ENCODE measurements around the gene PRC1. TPM values are rescaled to one million over a fixed set of nuclear protein-coding genes. Genes with fewer than 3 reads are reported as not detected.
"Not testable (repeated sequence)": the region's sequence is repeated elsewhere in the genome, so short reads cannot be mapped to it uniquely, and the experiment has no call there.

PRC1 gene
- total and polyA plus RNA-seq, 4 donors, result 5.0 to 31.1 (median 7.9) TPM

DNA sequence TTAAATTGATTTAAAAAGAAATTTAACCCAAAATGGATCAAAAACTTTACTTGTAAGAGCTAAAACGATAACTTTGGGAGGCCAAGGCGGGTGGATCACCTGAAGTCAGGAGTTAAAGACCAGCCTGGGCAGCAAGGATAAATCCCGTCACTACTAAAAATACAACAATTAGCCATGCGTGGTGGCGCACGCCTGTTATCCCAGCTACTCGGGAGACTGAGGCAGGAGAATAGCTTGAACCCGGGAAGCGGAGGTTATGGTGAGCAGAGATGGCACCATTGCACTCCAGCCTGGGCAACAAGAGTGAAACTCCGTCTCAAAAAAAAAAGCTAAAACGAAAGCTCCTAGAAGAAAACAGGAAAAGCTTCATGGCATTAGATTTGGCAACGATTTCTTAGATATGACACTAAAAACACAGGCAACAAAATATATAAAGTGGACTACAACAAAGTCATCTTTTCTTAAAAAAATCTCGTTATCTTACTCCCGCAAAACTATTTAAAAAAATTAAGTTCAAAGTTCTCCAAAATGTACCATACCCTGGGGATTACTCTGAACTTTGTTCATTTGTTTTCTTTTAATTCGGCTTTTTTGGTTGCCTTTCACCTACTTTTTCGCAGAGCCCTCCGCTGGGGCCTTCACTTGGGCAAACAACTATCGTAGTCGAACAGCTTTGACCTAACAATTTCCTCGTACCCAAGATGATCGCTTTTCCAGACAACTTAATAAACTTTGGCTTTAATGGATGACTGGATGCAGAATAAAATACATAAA lies 64.9 kb downstream of the PRC1 start:
- Histone ChIP-seq H3K4me3 (peak overlapping the region; percentile 73), H3K4me1 (ENCODE audit: control insufficient read depth in 5 of 5, insufficient read depth in 5 of 5, low read length in 5 of 5) (peaks cover 0 to 18% (median 7%) of the 10 kb centered on the region in 5 donors), H3K27me3 (ENCODE audit: control insufficient read depth in 3 of 3, insufficient read depth in 3 of 3, low read length in 2 of 3) (no peaks in the 10 kb centered on the region), H3K9ac (ENCODE audit: insufficient read depth in 1 of 2, low read length in 2 of 2) (peak overlapping the region; percentile 50 to 63), H3K27ac (ENCODE audit: low read depth in 1 of 2, low read length in 1 of 2) (peak overlapping the region; percentile 99), H3K36me3 (ENCODE audit: control insufficient read depth in 4 of 4, insufficient read depth in 4 of 4, low read length in 4 of 4) (no peaks in the 10 kb centered on the region), H3K9me3 (ENCODE audit: control insufficient read depth in 4 of 4, insufficient read depth in 3 of 4, low read length in 3 of 4) (peaks cover 0 to 2% (median 0%) of the 10 kb centered on the region in 4 donors)
- ATAC-seq (ENCODE audit: insufficient read depth, low FRiP score), result no peak
- DNase-seq, result no peak
- 48 to 52% methylated on average over 21 of the region's 21 CpGs for WGBS, 2 donors
- TF ChIP-seq, protein P1, sequence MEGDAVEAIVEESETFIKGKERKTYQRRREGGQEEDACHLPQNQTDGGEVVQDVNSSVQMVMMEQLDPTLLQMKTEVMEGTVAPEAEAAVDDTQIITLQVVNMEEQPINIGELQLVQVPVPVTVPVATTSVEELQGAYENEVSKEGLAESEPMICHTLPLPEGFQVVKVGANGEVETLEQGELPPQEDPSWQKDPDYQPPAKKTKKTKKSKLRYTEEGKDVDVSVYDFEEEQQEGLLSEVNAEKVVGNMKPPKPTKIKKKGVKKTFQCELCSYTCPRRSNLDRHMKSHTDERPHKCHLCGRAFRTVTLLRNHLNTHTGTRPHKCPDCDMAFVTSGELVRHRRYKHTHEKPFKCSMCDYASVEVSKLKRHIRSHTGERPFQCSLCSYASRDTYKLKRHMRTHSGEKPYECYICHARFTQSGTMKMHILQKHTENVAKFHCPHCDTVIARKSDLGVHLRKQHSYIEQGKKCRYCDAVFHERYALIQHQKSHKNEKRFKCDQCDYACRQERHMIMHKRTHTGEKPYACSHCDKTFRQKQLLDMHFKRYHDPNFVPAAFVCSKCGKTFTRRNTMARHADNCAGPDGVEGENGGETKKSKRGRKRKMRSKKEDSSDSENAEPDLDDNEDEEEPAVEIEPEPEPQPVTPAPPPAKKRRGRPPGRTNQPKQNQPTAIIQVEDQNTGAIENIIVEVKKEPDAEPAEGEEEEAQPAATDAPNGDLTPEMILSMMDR (IDR thresholded peaks at IDR 0.05; ENCODE audit: control extremely low read depth, extremely low read depth), result no peak

DNA sequence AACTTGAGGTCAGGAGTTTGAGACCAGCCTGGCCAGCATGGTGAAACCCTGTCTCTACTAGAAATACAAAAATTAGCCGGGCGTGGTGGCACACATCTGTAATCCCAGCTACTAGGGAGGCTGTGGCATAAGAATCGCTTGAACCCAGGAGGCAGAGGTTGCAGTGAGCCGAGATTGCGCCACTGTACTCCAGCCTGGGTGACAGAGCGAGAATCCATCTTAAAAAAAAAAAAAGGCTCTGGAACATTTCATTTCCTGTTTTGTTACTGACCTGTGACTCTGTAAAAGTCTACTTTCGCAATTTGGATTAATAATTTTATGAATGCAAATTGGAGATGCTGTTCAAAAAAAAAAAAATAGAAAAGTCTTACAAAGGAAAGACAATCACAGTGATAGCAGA lies 66.2 kb downstream of the PRC1 start:
- not testable (repeated sequence) for H3K36me3 ChIP-seq (ENCODE audit: control insufficient read depth in 4 of 4, insufficient read depth in 4 of 4, low read length in 4 of 4); H3K4me3 ChIP-seq; DNase-seq; H3K9me3 ChIP-seq (ENCODE audit: control insufficient read depth in 4 of 4, insufficient read depth in 3 of 4, low read length in 3 of 4); ATAC-seq (ENCODE audit: insufficient read depth, low FRiP score); H3K27ac ChIP-seq (ENCODE audit: low read depth in 1 of 2, low read length in 1 of 2); H3K9ac ChIP-seq (ENCODE audit: insufficient read depth in 1 of 2, low read length in 2 of 2); H3K27me3 ChIP-seq (ENCODE audit: control insufficient read depth in 3 of 3, insufficient read depth in 3 of 3, low read length in 2 of 3)
- peaks cover 0 to 18% (median 7%) of the 10 kb centered on the region in 5 donors for H3K4me1 ChIP-seq (ENCODE audit: control insufficient read depth in 5 of 5, insufficient read depth in 5 of 5, low read length in 5 of 5)
- WGBS, 2 donors, result 47 to 78% methylated on average over 7 of the region's 7 CpGs

DNA sequence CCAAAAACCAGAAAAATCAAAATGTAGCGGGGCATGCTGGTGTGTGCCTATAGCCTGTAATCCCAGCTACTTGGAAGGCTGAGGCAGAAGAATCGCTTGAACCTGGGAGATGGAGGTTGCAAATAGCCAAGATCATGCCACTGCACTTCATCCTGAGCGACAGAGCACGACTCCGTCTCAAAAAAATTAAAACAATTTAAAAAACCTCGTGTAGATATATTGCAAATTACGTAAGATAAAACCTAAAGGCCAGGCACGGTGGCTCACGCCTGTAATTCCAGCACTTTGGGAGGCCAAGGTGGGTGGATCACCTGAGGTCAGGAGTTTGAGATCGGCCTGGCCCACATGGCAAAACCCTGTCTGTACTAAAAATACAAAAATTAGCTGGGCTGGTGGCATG lies 67.6 kb downstream of the PRC1 start:
- H3K36me3 ChIP-seq (ENCODE audit: control insufficient read depth in 4 of 4, insufficient read depth in 4 of 4, low read length in 4 of 4); H3K9ac ChIP-seq (ENCODE audit: insufficient read depth in 1 of 2, low read length in 2 of 2); DNase-seq; H3K4me3 ChIP-seq; ATAC-seq (ENCODE audit: insufficient read depth, low FRiP score); H3K9me3 ChIP-seq (ENCODE audit: control insufficient read depth in 4 of 4, insufficient read depth in 3 of 4, low read length in 3 of 4); H3K27me3 ChIP-seq (ENCODE audit: control insufficient read depth in 3 of 3, insufficient read depth in 3 of 3, low read length in 2 of 3); H3K27ac ChIP-seq (ENCODE audit: low read depth in 1 of 2, low read length in 1 of 2): not testable (repeated sequence)
- H3K4me1 ChIP-seq (ENCODE audit: control insufficient read depth in 5 of 5, insufficient read depth in 5 of 5, low read length in 5 of 5), result peaks cover 0 to 13% (median 4%) of the 10 kb centered on the region in 5 donors
- WGBS, 2 donors, result 91 to 95% methylated on average over 10 of the region's 10 CpGs

DNA sequence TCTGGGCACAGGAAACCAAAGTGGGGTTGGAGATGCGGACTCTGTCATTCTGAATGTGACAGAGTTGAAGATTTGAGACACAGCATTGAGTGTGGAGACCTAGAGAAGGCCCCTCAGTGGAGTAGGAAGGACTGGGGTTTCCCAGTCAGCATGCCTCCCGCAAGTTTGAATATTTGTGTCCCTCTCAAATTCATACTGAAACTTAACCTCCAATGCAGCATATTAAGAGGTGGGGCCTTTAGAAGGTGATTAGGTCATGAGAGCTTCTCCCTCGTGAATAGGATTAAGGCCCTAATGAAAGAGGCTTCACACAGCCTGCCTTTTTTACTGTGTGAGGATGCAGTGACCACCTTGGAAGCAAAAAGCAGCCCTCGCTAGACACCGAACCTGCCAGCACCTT lies 70.0 kb downstream of the PRC1 start:
- ATAC-seq (ENCODE audit: insufficient read depth, low FRiP score), result no peak
- 86 to 92% methylated on average over 5 of the region's 5 CpGs for WGBS, 2 donors
- no peak overlapping the region for H3K9ac ChIP-seq (ENCODE audit: insufficient read depth in 1 of 2, low read length in 2 of 2)

DNA sequence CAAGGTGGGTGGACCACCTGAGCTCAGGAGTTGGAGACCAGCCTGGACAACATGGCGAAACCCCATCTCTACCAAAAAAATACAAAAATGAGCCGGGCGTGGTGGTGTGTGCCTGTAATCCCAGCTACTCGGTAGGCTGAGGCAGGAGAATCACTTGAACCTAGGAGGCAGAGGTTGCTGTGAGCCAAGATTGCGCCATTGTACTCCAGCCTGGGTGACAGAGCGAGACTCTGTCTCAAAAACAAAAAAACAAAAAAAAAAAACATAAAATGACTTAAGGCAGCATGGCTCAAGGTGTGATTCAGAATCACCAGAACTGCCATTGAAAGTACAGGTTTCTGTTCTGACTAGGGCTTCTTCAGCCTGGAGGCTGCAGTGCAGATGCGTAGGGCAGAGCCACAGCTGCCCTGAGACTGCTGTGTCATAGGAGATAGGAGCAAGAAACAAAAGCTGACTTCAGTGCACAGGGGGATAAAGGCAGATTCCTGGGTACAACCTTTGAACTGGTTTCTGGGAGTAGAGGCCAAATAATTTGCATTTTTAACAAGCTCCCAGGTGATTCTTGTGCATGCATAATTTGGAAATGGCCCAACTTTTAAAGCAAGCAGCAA lies 71.5 kb downstream of the PRC1 start:
- not testable (repeated sequence) for H3K4me1 ChIP-seq (ENCODE audit: control insufficient read depth in 5 of 5, insufficient read depth in 5 of 5, low read length in 5 of 5); H3K9me3 ChIP-seq (ENCODE audit: control insufficient read depth in 4 of 4, insufficient read depth in 3 of 4, low read length in 3 of 4); H3K4me3 ChIP-seq; H3K27me3 ChIP-seq (ENCODE audit: control insufficient read depth in 3 of 3, insufficient read depth in 3 of 3, low read length in 2 of 3); DNase-seq; H3K9ac ChIP-seq (ENCODE audit: insufficient read depth in 1 of 2, low read length in 2 of 2); H3K27ac ChIP-seq (ENCODE audit: low read depth in 1 of 2, low read length in 1 of 2); ATAC-seq (ENCODE audit: insufficient read depth, low FRiP score)
- 90 to 95% methylated on average over 7 of the region's 7 CpGs for WGBS, 2 donors
- H3K36me3 ChIP-seq (ENCODE audit: control insufficient read depth in 4 of 4, insufficient read depth in 4 of 4, low read length in 4 of 4), result peaks cover 16 to 24% (median 19%) of the 10 kb centered on the region in 4 donors

More for the DNA sequence above, 70.0 kb downstream of the PRC1 start:
- Histone ChIP-seq H3K9me3 (ENCODE audit: control insufficient read depth in 4 of 4, insufficient read depth in 3 of 4, low read length in 3 of 4) (no peaks in the 10 kb centered on the region), H3K4me3 (no peak overlapping the region), H3K27me3 (ENCODE audit: control insufficient read depth in 3 of 3, insufficient read depth in 3 of 3, low read length in 2 of 3) (no peaks in the 10 kb centered on the region), H3K27ac (ENCODE audit: low read depth in 1 of 2, low read length in 1 of 2) (no peak overlapping the region), H3K36me3 (ENCODE audit: control insufficient read depth in 4 of 4, insufficient read depth in 4 of 4, low read length in 4 of 4) (peaks cover 6 to 17% (median 10%) of the 10 kb centered on the region in 4 donors), H3K4me1 (ENCODE audit: control insufficient read depth in 5 of 5, insufficient read depth in 5 of 5, low read length in 5 of 5) (peaks cover 0 to 3% (median 0%) of the 10 kb centered on the region in 5 donors)
- no peak for DNase-seq
- TF ChIP-seq, protein P1 (IDR thresholded peaks at IDR 0.05; ENCODE audit: control extremely low read depth, extremely low read depth), result no peak
